WTC11 (cell line): ENCODE data around the gene ZNF879. TPM values are rescaled to one million over a fixed set of nuclear protein-coding genes. Genes with fewer than 3 reads are reported as not detected.

Experiments
- ATAC-seq: fragments of 200-7000 bp; cut with Tn5 transposase; 2 replicates; pipeline ENCODE4 v1.10.0; 2021; ENCODE audit warnings: mild to moderate bottlenecking, moderate library complexity
- Bru-seq: library from RNA; stranded (reverse); fragments of 400-500 nt; gene quantifications from one replicate; lab custom pipeline; 2021; lab: Mats Ljungman, UMichigan
- CTCF ChIA-PET: fragments of 300-600 bp; sonication (Branson Sonifier 250); formaldehyde crosslinking; loops from one replicate; lab custom pipeline; 2021; ENCODE audit warnings: antibody characterized with exemption; lab: Charles Lee
- POLR2A ChIA-PET: fragments of 350-600 bp; sonication (Branson Sonifier 250); formaldehyde crosslinking; loops from one replicate; lab custom pipeline; 2021; ENCODE audit warnings: antibody characterized with exemption; lab: Charles Lee
- DNase-seq: peaks from one replicate; pipeline ENCODE4 v3.0.0; 2021; ENCODE audit warnings: low spot score
- H3K27ac Mint-ChIP-seq: 2 replicates; pipeline ENCODE4 v1.8.0; 2021; ENCODE audit warnings: mixed read lengths
- H3K27me3 Mint-ChIP-seq: 2 replicates; pipeline ENCODE4 v1.8.0; 2021; ENCODE audit warnings: low read depth, mild to moderate bottlenecking, moderate library complexity, mixed read lengths
- H3K36me3 Mint-ChIP-seq: 2 replicates; pipeline ENCODE4 v1.8.0; 2021; ENCODE audit warnings: mixed read lengths
- H3K4me1 Mint-ChIP-seq: 2 replicates; pipeline ENCODE4 v1.8.0; 2022; ENCODE audit warnings: mixed read lengths
- H3K4me3 Mint-ChIP-seq: 2 replicates; pipeline ENCODE4 v1.8.0; 2021; ENCODE audit warnings: mild to moderate bottlenecking, moderate library complexity, mixed read lengths
- H3K9me3 Mint-ChIP-seq: 2 replicates; pipeline ENCODE4 v1.8.0; 2021; ENCODE audit warnings: mixed read lengths
- ATF6 ChIP-seq: sonication (generic); formaldehyde crosslinking; IDR thresholded peaks from 2 replicates; pipeline ENCODE4 v1.8.1; 2023; ENCODE audit warnings: mild to moderate bottlenecking, missing genetic modification reagents
- E2F5 ChIP-seq: sonication (generic); formaldehyde crosslinking; IDR thresholded peaks from 2 replicates; pipeline ENCODE4 v1.8.1; 2022; ENCODE audit warnings: mild to moderate bottlenecking, moderate library complexity, missing genetic modification reagents
- ETV6 ChIP-seq: sonication (generic); formaldehyde crosslinking; IDR thresholded peaks from 2 replicates; pipeline ENCODE4 v1.8.1; 2022; ENCODE audit warnings: mild to moderate bottlenecking, missing genetic modification reagents
- FOXK1 ChIP-seq: sonication (generic); formaldehyde crosslinking; IDR thresholded peaks from 2 replicates; pipeline ENCODE4 v1.8.0; 2022; ENCODE audit warnings: mild to moderate bottlenecking, moderate library complexity, missing genetic modification reagents
- FOXP1 ChIP-seq: sonication (generic); formaldehyde crosslinking; IDR thresholded peaks from 2 replicates; pipeline ENCODE4 v1.8.0; 2022; ENCODE audit warnings: missing genetic modification reagents, mild to moderate bottlenecking, moderate library complexity, borderline replicate concordance
- GABPB1 ChIP-seq: sonication (generic); formaldehyde crosslinking; IDR thresholded peaks from 2 replicates; pipeline ENCODE4 v1.8.1; 2023; ENCODE audit warnings: mild to moderate bottlenecking, missing genetic modification reagents
- JUN ChIP-seq: sonication (generic); formaldehyde crosslinking; IDR thresholded peaks from 2 replicates; pipeline ENCODE4 v1.8.0; 2023; ENCODE audit warnings: mild to moderate bottlenecking, missing genetic modification reagents
- KAT7 ChIP-seq: sonication (generic); formaldehyde crosslinking; IDR thresholded peaks from 2 replicates; pipeline ENCODE4 v1.8.1; 2023; ENCODE audit warnings: missing genetic modification reagents, mild to moderate bottlenecking, borderline replicate concordance
- MYBL2 ChIP-seq: sonication (generic); formaldehyde crosslinking; IDR thresholded peaks from 2 replicates; pipeline ENCODE4 v1.8.1; 2023; ENCODE audit warnings: mild to moderate bottlenecking, moderate library complexity, missing genetic modification reagents
- NFYB ChIP-seq: sonication (generic); formaldehyde crosslinking; conservative IDR thresholded peaks from 2 replicates; pipeline ENCODE4 v1.8.0; 2022; ENCODE audit warnings: low read depth, missing genetic modification reagents
- NR1H2 ChIP-seq: sonication (generic); formaldehyde crosslinking; IDR thresholded peaks from 2 replicates; pipeline ENCODE4 v1.9.0; 2021; ENCODE audit warnings: mild to moderate bottlenecking, moderate library complexity, missing genetic modification reagents
- PRRX2 ChIP-seq: fragments of 250-450 bp; sonication (Bioruptor Pico); IDR thresholded peaks from 2 replicates; pipeline ENCODE4 v1.8.0; 2021; ENCODE audit warnings: mild to moderate bottlenecking
- RELA ChIP-seq: sonication (generic); formaldehyde crosslinking; IDR thresholded peaks from 2 replicates; pipeline ENCODE4 v1.8.1; 2022; ENCODE audit warnings: missing genetic modification reagents, mild to moderate bottlenecking, borderline replicate concordance
- SP1 ChIP-seq: sonication (generic); formaldehyde crosslinking; conservative IDR thresholded peaks from 2 replicates; pipeline ENCODE4 v1.8.1; 2022; ENCODE audit warnings: missing genetic modification reagents
- TEAD1 ChIP-seq: sonication (generic); formaldehyde crosslinking; IDR thresholded peaks from 2 replicates; pipeline ENCODE4 v1.8.0; 2022; ENCODE audit warnings: mild to moderate bottlenecking, missing genetic modification reagents
- ZNF121 ChIP-seq: sonication (generic); formaldehyde crosslinking; IDR thresholded peaks from 2 replicates; pipeline ENCODE4 v1.8.0; 2023; ENCODE audit warnings: missing genetic modification reagents
- ZNF219 ChIP-seq: sonication (generic); formaldehyde crosslinking; IDR thresholded peaks from 2 replicates; pipeline ENCODE4 v1.8.0; 2023; ENCODE audit warnings: missing genetic modification reagents, mild to moderate bottlenecking, borderline replicate concordance
- long read RNA-seq, 3 experiments: library from RNA in 1 of 3; library from capped mRNA in 1 of 3; library from polyadenylated mRNA in 1 of 3; unstranded in 2 of 3; stranded (forward) in 1 of 3; transcript quantifications; one replicate each; pipeline ENCODE4 v2.0.0, GENCODE V29; 2021
- total RNA-seq: library from RNA; stranded (reverse); gene quantifications from 3 replicates; pipeline ENCODE4 v1.2.3, GENCODE V29; 2021
- TF ChIP-seq, protein P1 (sequence below): fragments of 250-450 bp; sonication (Bioruptor Pico); IDR thresholded peaks from 2 replicates; pipeline ENCODE4 v1.9.0; 2021; ENCODE audit warnings: mild to moderate bottlenecking, borderline replicate concordance
- TF ChIP-seq, protein P2 (sequence below): sonication (generic); formaldehyde crosslinking; IDR thresholded peaks from 2 replicates; pipeline ENCODE4 v1.8.0; 2022; ENCODE audit warnings: mild to moderate bottlenecking, missing genetic modification reagents
- TF ChIP-seq, protein P3 (sequence below): sonication (generic); formaldehyde crosslinking; IDR thresholded peaks from 2 replicates; pipeline ENCODE4 v1.8.1; 2022; ENCODE audit warnings: missing genetic modification reagents, borderline replicate concordance
- TF ChIP-seq, protein P4 (sequence below): sonication (generic); formaldehyde crosslinking; IDR thresholded peaks from 2 replicates; pipeline ENCODE4 v1.8.1; 2022; ENCODE audit warnings: mild to moderate bottlenecking, missing genetic modification reagents, moderate library complexity, borderline replicate concordance
- TF ChIP-seq, protein P5 (sequence below): sonication (generic); formaldehyde crosslinking; IDR thresholded peaks from 2 replicates; pipeline ENCODE4 v1.8.0; 2022; ENCODE audit warnings: mild to moderate bottlenecking, missing genetic modification reagents

ZNF879 gene
- 4.7 to 5.8 TPM (median 5.2 TPM) in 3 replicates for total RNA-seq
- Bru-seq, nascent RNA, result percentile 79 among the genes with signal in this experiment
- long read RNA-seq, experiment 1, transcript ZNF879-201 (5 exons, 3,304 nt), result major isoform, 12 of 26 reads
- long read RNA-seq, experiment 1, partial matches to known transcripts, result 5 of 26 reads
- long read RNA-seq, experiment 1, other reads (novel, unspliced or antisense), result 8 of 26 reads
- long read RNA-seq, experiment 2, partial matches to known transcripts, result 0 of 3 reads
- long read RNA-seq, experiment 2, other reads (novel, unspliced or antisense), result 2 of 3 reads
- long read RNA-seq, experiment 3, transcript ZNF879-201 (5 exons, 3,304 nt), result major isoform, 8 of 9 reads
- long read RNA-seq, experiment 3, partial matches to known transcripts, result 0 of 9 reads
- long read RNA-seq, experiment 3, other reads (novel, unspliced or antisense), result 1 of 9 reads

GRCh38 chr5:179023528-179024189 is at the start of gene ZNF879:
TSS of gene ZNF879 (plus strand) at chr5:179023804. CDS start at chr5:179025005, 1,201 bp downstream.
- CTCF ChIA-PET, result interaction anchor here (0.6 to 0.9 kb wide), 2 partner anchors 120 to 293 kb away, joined by 3 read pairs; partner anchors contain the start of gene ZNF354A
- H3K27me3 Mint-ChIP-seq, result no peaks in the 10 kb centered on the region; the same call in 1 of the 2 replicates
- peak within 1 kb of the TSS; percentile 94 for H3K27ac Mint-ChIP-seq
- peak within 1 kb of the TSS; percentile 97 for H3K4me3 Mint-ChIP-seq
- 0 out of 2 replicates have a peak, but pooled peaks cover 8% of the 10 kb centered on the region for H3K4me1 Mint-ChIP-seq
- DNase-seq, result peak; percentile 96
- ATAC-seq, result peak; percentile 95
- POLR2A ChIA-PET, result interaction anchor here (1.2 kb wide), 1 partner anchor 11 kb away, joined by 5 read pairs; no protein-coding TSS in a partner anchor
- H3K36me3 Mint-ChIP-seq, result peaks cover 34% of the 10 kb centered on the region
- peaks cover 28% of the 10 kb centered on the region for H3K9me3 Mint-ChIP-seq
- TF ChIP-seq, protein P1, sequence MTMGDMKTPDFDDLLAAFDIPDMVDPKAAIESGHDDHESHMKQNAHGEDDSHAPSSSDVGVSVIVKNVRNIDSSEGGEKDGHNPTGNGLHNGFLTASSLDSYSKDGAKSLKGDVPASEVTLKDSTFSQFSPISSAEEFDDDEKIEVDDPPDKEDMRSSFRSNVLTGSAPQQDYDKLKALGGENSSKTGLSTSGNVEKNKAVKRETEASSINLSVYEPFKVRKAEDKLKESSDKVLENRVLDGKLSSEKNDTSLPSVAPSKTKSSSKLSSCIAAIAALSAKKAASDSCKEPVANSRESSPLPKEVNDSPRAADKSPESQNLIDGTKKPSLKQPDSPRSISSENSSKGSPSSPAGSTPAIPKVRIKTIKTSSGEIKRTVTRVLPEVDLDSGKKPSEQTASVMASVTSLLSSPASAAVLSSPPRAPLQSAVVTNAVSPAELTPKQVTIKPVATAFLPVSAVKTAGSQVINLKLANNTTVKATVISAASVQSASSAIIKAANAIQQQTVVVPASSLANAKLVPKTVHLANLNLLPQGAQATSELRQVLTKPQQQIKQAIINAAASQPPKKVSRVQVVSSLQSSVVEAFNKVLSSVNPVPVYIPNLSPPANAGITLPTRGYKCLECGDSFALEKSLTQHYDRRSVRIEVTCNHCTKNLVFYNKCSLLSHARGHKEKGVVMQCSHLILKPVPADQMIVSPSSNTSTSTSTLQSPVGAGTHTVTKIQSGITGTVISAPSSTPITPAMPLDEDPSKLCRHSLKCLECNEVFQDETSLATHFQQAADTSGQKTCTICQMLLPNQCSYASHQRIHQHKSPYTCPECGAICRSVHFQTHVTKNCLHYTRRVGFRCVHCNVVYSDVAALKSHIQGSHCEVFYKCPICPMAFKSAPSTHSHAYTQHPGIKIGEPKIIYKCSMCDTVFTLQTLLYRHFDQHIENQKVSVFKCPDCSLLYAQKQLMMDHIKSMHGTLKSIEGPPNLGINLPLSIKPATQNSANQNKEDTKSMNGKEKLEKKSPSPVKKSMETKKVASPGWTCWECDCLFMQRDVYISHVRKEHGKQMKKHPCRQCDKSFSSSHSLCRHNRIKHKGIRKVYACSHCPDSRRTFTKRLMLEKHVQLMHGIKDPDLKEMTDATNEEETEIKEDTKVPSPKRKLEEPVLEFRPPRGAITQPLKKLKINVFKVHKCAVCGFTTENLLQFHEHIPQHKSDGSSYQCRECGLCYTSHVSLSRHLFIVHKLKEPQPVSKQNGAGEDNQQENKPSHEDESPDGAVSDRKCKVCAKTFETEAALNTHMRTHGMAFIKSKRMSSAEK (CRISPR knock-in tag), result no peak
- TF ChIP-seq JUN (CRISPR knock-in tag), result no peak
- TF ChIP-seq NR1H2, result no peak
- TF ChIP-seq, protein P2, sequence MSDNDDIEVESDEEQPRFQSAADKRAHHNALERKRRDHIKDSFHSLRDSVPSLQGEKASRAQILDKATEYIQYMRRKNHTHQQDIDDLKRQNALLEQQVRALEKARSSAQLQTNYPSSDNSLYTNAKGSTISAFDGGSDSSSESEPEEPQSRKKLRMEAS (CRISPR knock-in tag), result peak; percentile 73
- 0 out of 2 replicates have a peak, but pooled peaks have one; percentile 35 for TF ChIP-seq RELA
- TF ChIP-seq FOXK1 (CRISPR knock-in tag), result peak; percentile 60; the same call in 1 of the 2 replicates
- TF ChIP-seq GABPB1 (CRISPR knock-in tag), result 0 out of 2 replicates have a peak, but pooled peaks have one; percentile 12
- TF ChIP-seq, protein P3, sequence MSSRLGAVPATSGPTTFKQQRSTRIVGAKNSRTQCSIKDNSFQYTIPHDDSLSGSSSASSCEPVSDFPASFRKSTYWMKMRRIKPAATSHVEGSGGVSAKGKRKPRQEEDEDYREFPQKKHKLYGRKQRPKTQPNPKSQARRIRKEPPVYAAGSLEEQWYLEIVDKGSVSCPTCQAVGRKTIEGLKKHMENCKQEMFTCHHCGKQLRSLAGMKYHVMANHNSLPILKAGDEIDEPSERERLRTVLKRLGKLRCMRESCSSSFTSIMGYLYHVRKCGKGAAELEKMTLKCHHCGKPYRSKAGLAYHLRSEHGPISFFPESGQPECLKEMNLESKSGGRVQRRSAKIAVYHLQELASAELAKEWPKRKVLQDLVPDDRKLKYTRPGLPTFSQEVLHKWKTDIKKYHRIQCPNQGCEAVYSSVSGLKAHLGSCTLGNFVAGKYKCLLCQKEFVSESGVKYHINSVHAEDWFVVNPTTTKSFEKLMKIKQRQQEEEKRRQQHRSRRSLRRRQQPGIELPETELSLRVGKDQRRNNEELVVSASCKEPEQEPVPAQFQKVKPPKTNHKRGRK (CRISPR knock-in tag), result no peak
- TF ChIP-seq, protein P4, sequence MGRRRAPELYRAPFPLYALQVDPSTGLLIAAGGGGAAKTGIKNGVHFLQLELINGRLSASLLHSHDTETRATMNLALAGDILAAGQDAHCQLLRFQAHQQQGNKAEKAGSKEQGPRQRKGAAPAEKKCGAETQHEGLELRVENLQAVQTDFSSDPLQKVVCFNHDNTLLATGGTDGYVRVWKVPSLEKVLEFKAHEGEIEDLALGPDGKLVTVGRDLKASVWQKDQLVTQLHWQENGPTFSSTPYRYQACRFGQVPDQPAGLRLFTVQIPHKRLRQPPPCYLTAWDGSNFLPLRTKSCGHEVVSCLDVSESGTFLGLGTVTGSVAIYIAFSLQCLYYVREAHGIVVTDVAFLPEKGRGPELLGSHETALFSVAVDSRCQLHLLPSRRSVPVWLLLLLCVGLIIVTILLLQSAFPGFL, result no peak
- peak; percentile 65 for TF ChIP-seq SP1 (CRISPR knock-in tag)
- TF ChIP-seq TEAD1, result peak; percentile 75; the same call in 1 of the 2 replicates
- no peak for TF ChIP-seq ZNF121 (CRISPR knock-in tag)
- TF ChIP-seq E2F5 (CRISPR knock-in tag), result 0 out of 2 replicates have a peak, but pooled peaks have one; percentile 76
- peak; percentile 72; the same call in 1 of the 2 replicates for TF ChIP-seq KAT7 (CRISPR knock-in tag)
- TF ChIP-seq PRRX2 (CRISPR knock-in tag), result no peak
- TF ChIP-seq ZNF219 (CRISPR knock-in tag), result no peak
- TF ChIP-seq FOXP1 (CRISPR knock-in tag), result peak; percentile 84; the same call in 1 of the 2 replicates
- TF ChIP-seq ATF6, result no peak
- 0 out of 2 replicates have a peak, but pooled peaks have one; percentile 40 for TF ChIP-seq ETV6 (CRISPR knock-in tag)
- TF ChIP-seq, protein P5, sequence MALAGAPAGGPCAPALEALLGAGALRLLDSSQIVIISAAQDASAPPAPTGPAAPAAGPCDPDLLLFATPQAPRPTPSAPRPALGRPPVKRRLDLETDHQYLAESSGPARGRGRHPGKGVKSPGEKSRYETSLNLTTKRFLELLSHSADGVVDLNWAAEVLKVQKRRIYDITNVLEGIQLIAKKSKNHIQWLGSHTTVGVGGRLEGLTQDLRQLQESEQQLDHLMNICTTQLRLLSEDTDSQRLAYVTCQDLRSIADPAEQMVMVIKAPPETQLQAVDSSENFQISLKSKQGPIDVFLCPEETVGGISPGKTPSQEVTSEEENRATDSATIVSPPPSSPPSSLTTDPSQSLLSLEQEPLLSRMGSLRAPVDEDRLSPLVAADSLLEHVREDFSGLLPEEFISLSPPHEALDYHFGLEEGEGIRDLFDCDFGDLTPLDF (CRISPR knock-in tag), result no peak
- peak; percentile 70 for TF ChIP-seq MYBL2 (CRISPR knock-in tag)
- TF ChIP-seq NFYB (CRISPR knock-in tag), result peak; percentile 4; the same call in 1 of the 2 replicates
